ENCODE data around the gene RAPGEF5.

The RAPGEF5 gene

DNA sequence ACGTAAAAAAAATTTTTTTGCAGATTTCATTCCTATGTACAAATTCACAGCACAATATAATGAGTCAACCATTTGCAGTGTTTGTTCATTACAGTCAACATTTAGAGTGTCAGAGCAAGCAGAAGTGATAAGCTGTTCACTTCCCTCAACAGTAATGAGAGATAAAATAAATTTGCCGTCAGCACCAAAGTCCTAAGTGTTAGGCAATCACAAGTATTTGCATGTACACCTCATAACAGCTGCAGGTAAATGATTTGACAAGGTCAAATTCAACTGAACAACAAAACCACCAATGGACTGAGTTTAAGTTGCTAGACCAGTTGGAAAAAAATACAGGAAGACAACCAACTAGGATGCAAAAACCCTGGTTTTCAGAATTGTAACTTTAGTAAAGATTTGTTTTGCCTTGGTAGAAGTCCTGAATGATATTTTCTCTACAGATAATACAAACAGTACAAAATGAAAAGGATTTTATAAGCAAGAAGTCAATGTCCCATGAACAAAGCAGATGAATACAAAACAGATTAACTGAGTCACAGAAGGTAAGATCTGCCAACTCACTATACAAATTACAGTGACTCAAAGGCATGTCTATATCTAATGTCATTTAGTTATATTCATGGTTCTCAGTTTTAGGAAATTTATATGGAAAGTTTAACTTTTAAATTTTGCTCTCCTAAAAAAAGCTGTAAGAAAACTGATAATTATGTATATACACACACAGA, 10.4 kb downstream of the RAPGEF5 start:
- DNase-seq = no peak

GRCh38 chr7:22344655-22345054, 12.3 kb downstream of the RAPGEF5 start:
- no peak for DNase-seq

GRCh38 chr7:22343612-22344011, 13.3 kb downstream of the RAPGEF5 start:
- no peak for DNase-seq

- no peak for DNase-seq
Observed at GRCh38 chr7:22343071-22343470, 13.9 kb downstream of the RAPGEF5 start.

- DNase-seq = no peak
Observed at GRCh38 chr7:22339725-22340390, 17.1 kb downstream of the RAPGEF5 start.

DNA sequence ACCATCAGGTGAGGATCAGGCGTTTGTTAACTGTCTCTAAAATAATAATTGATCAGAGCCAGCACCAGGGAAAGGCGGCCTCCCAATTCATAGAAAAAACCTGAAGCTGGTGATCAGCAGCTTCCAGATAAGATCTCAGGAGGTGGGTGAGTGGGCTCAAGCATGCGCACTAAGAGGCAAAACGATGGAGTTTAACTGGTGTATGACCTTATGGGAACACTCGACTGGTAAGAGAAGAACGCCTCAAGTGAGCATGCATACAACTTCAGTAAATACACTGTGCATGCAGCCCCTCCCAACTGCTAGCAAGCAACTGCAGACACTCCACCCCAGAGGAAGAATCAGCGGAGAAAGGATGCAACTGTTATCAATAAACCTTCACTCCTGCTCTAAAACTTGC, 18.1 kb downstream of the RAPGEF5 start:
- DNase-seq = no peak

- DNase-seq = no peak
Observed at GRCh38 chr7:22338411-22338810, 18.5 kb downstream of the RAPGEF5 start.

- no peak for DNase-seq
Observed at GRCh38 chr7:22333680-22334141, 23.2 kb downstream of the RAPGEF5 start.

DNA sequence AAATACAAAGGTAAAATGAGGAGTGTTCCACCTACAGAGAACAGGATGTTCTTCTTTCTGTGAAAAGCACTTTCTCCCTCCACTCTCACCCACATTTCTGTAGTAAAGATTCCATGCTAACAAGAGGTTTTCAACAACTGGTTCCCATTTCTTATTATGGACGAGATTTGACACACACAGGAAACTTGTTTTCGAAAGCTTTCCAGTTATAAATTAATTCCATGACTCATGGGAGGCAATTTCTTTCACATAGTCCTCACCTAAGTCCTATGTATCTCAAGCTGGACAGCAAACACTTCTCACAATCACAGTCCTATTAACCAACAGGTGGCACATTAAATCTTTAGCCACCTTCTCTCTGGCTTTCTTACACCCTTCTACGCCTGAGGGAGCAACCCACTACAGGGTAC, 24.5 kb downstream of the RAPGEF5 start:
- no peak for DNase-seq

- no peak for DNase-seq
Observed at GRCh38 chr7:22331704-22332103, 25.2 kb downstream of the RAPGEF5 start.

GRCh38 chr7:22330903-22331302, 26.1 kb downstream of the RAPGEF5 start:
- no peak for DNase-seq

DNA sequence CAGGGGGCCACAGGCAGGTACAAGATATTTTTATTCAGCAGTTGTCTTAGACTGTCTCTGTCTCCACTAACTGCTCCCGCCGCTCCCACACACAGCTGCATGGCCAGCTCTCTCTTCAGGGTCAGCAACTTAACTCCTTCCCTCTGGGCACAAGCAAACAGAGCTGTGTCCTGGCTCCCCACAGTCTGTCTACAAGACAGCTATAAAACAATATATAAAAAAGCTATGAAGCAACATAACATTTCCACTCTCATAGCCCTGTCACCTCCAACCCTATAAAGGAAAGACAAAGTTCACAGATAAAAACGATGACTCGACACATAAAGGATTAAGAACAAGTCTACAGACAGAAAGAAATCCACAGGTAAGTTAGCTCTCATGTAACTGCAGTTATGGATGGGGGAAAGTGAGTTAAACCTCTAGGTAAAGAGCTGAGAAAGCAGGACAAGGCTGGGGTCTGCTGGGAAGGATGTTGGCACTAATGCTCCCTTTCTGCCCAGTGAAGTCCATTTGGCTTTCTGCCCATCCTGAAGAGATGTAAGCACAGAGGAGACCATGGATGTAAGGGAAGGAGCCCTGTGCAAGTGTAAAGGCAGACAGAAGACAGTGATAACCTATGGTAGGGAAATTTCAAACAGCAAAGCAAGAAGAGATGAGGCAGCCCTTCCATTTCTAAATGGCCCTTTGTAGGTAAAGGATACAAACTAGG, 27.0 kb downstream of the RAPGEF5 start:
- no peak for DNase-seq

DNA sequence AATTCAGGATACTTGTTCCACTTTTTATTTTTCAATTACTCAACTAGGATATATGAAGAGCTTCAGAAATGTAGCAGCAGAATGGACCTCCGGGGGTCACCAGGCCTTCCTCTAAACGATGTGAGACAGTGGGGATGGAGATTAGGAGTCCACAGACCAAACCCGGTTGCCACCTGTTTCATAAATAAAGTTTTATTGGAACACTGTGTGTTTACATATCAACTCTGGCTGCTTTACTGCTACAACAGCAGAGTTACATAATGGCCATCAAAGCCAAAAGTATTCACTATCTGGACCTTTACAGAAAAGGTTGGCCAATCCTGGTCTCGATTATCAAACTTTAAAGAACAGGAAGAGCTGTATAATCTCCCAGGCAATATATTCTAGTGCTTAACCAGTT, 30.8 kb downstream of the RAPGEF5 start:
- DNase-seq = no peak

- no peak for DNase-seq
Observed at GRCh38 chr7:22325671-22326070, 31.3 kb downstream of the RAPGEF5 start.

- no peak for DNase-seq
Observed at GRCh38 chr7:22323714-22324113, 33.2 kb downstream of the RAPGEF5 start.

GRCh38 chr7:22320416-22320815, 36.5 kb downstream of the RAPGEF5 start:
- DNase-seq = no peak

- DNase-seq = no peak
Observed at GRCh38 chr7:22319424-22320403, 37.2 kb downstream of the RAPGEF5 start.

DNA sequence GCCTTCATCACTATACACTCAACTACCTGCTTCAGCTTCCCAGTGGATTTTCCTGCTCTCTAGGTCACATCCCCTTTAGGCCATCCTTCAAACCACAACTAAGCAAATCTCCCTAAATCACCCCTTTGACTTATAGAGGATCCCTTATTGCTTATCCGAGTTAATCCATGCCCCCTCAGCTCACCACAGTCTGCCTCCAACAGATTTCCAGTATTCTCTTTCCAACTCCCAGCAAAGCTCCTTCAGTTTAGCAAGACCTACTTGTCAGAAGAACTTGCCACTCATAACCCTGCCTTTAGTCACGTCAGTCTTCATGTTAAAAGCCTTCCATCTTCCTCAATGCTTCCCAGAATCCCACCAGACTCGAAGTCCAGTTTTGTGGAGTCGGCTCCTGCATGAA, 38.6 kb downstream of the RAPGEF5 start:
- no peak for DNase-seq

- no peak for DNase-seq
Observed at GRCh38 chr7:22317632-22318031, 39.3 kb downstream of the RAPGEF5 start.

DNA sequence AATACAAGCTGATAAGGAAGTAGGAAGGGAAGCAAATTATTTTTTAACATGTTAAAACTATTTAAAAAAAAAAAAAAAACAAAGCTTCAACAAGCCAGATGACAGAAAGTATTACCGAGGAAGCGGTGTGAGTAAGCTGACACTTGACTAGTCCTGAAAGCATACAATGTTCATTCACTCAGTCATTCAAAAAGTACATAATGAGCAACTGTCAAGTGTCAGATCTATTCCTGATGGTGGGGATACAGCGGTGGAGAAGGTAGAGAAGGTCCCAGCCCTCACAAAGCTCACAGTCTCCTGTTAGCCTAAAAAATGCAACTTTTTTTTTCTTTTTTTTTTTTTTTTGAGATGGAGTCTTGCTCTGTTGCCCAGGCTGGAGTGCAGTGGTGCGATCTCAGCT, 40.0 kb downstream of the RAPGEF5 start:
- no peak for DNase-seq

- DNase-seq = no peak
Observed at GRCh38 chr7:22307816-22308215, 49.1 kb downstream of the RAPGEF5 start.

GRCh38 chr7:22305706-22306105, 51.2 kb downstream of the RAPGEF5 start:
- DNase-seq = no peak

DNA sequence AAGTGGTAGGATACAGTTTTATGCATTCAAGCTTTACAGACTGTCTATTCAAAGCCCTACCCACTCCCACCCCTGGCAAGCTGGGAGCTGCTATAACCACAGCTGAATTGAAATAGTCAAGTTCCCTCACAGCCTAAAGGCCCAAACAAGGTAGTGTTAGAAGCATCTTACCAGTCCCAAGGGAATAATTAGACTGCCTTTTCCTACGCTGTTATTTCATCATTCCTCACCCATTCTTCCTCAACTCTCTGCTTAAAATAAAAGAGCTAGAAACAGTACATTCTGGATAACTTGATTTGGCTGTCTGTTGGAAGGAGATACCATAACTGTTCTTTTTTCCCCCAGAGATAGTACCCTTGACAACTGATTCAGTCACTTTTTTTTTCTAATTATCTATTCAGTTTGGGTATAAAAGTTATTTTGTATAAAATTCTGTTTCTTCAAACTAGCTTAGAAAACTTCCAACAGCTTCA, 54.0 kb downstream of the RAPGEF5 start:
- no peak for DNase-seq
